HCT116 (cell line): ENCODE results near the gene CSNK2A2. TPM values are rescaled to one million over a fixed set of nuclear protein-coding genes. Genes with fewer than 3 reads are reported as not detected.

Source experiments
- ATAC-seq: fragments of 200-7000 bp; cut with Tn5 transposase; 2 replicates; pipeline ENCODE4 v1.9.1; 2020; ENCODE audit warnings: mild to moderate bottlenecking, moderate library complexity
- BruUV-seq: library from RNA; stranded (reverse); fragments of 400-500 nt; replicated peaks from 2 replicates; lab custom pipeline; 2021; lab: Mats Ljungman, UMichigan
- CTCF ChIA-PET: fragments of 300-600 bp; sonication (Branson Sonifier 250); formaldehyde crosslinking; loops from one replicate; lab custom pipeline; 2021; ENCODE audit warnings: antibody characterized with exemption; lab: Charles Lee
- POLR2A ChIA-PET: fragments of 300-600, 350-600 bp; sonication (Branson Sonifier 250); formaldehyde crosslinking; loops from one replicate; lab custom pipeline; 2021; ENCODE audit warnings: antibody characterized with exemption; lab: Charles Lee
- RAD21 ChIA-PET, 2 experiments: fragments of 300-600 bp; sonication (Branson Sonifier 250); formaldehyde crosslinking; loops; one replicate each; lab custom pipeline; 2023; ENCODE audit warnings: low total read pairs in 2 of 2; ENCODE audit not compliant: uncharacterized antibody in 2 of 2, unreplicated experiment in 2 of 2, low non-redundant PET in 1 of 2; lab: Charles Lee
- DNase-seq: peaks from one replicate; pipeline ENCODE4 v3.0.0-alpha.2; 2010; ENCODE audit warnings: low read depth, low spot score
- H2AFZ ChIP-seq: fragments of 200-600 bp; shearing (Covaris generic), sonication (generic); 2 replicates; pipeline ENCODE4 v1.6.1; 2017; ENCODE audit warnings: low read depth, mixed run types, mixed read lengths, antibody characterized with exemption, low read length; ENCODE audit not compliant: poor library complexity, severe bottlenecking
- H3K27ac ChIP-seq: 2 replicates; pipeline ENCODE4 v1.5.1; 2012; ENCODE audit warnings: low read depth, low read length
- H3K27me3 ChIP-seq: fragments of 200-600 bp; sonication (generic); 2 replicates; pipeline ENCODE4 v1.6.1; 2016; ENCODE audit warnings: mixed run types, low read length, mixed read lengths; ENCODE audit not compliant: insufficient read depth
- H3K36me3 ChIP-seq, 2 experiments: fragments of 200-500 bp in 1 of 2; fragments of 200-600 bp in 1 of 2; sonication (Bioruptor generic) in 1 of 2; sonication (generic) in 1 of 2; 2 replicates each; pipeline versions ENCODE4 v1.5.1 to v1.6.1; 2014 to 2016; ENCODE audit warnings: low read length in 2 of 2, inconsistent platforms in 1 of 2, mixed read lengths in 1 of 2, mixed run types in 1 of 2; ENCODE audit not compliant: insufficient read depth in 2 of 2, control insufficient read depth in 1 of 2
- H3K4me1 ChIP-seq, 2 experiments: fragments of 200-600 bp in 1 of 2; sonication (generic) in 1 of 2; 2 replicates each; pipeline versions ENCODE4 v1.5.1 to v1.6.1; 2012 to 2017; ENCODE audit warnings: low read length in 2 of 2, inconsistent platforms in 1 of 2, mild to moderate bottlenecking in 1 of 2, mixed read lengths in 1 of 2, mixed run types in 1 of 2, moderate library complexity in 1 of 2; ENCODE audit not compliant: insufficient read depth in 2 of 2, control insufficient read depth in 1 of 2
- H3K4me2 ChIP-seq: fragments of 200-600 bp; sonication (generic); 2 replicates; pipeline ENCODE4 v1.6.1; 2017; ENCODE audit warnings: mixed run types, low read length, mixed read lengths
- H3K4me3 ChIP-seq, 2 experiments: fragments of 200-600 bp in 1 of 2; sonication (generic) in 1 of 2; replicated peaks in 1 of 2; 2 replicates each; pipeline ENCODE4 v1.5.1; 2011 to 2016; ENCODE audit warnings: low read length in 2 of 2, control low read depth in 1 of 2, low read depth in 1 of 2, mild to moderate bottlenecking in 1 of 2, mixed read lengths in 1 of 2, mixed run types in 1 of 2
- H3K79me2 ChIP-seq: fragments of 200-600 bp; sonication (generic); 2 replicates; pipeline ENCODE4 v1.6.1; 2017; ENCODE audit warnings: mild to moderate bottlenecking, mixed run types, low read length, moderate library complexity, mixed read lengths; ENCODE audit not compliant: insufficient read depth
- H3K9ac ChIP-seq: fragments of 200-600 bp; sonication (generic); 2 replicates; pipeline ENCODE4 v1.6.1; 2016; ENCODE audit warnings: low read length, mixed read lengths
- H3K9me2 ChIP-seq: fragments of 200-600 bp; sonication (generic), shearing (Covaris generic); 2 replicates; pipeline ENCODE4 v1.6.1; 2017; ENCODE audit warnings: mixed run types, mild to moderate bottlenecking, moderate library complexity; ENCODE audit not compliant: insufficient read depth
- H3K9me3 ChIP-seq, 2 experiments: fragments of 200-500 bp in 1 of 2; fragments of 200-600 bp in 1 of 2; sonication (Bioruptor generic) in 1 of 2; sonication (generic) in 1 of 2; 2 replicates each; pipeline ENCODE4 v1.6.1; 2014 to 2017; ENCODE audit warnings: low read length in 2 of 2, mixed read lengths in 2 of 2, inconsistent platforms in 1 of 2, low read depth in 1 of 2, mild to moderate bottlenecking in 1 of 2, mixed run types in 1 of 2, moderate library complexity in 1 of 2; ENCODE audit not compliant: control insufficient read depth in 1 of 2, insufficient read depth in 1 of 2
- H4K20me1 ChIP-seq: fragments of 200-600 bp; sonication (generic), shearing (Covaris generic); 2 replicates; pipeline ENCODE4 v1.6.1; 2017; ENCODE audit warnings: mixed run types, mild to moderate bottlenecking, moderate library complexity; ENCODE audit not compliant: insufficient read depth
- ELF1 ChIP-seq: IDR thresholded peaks from 2 replicates; pipeline ENCODE4 v1.6.1; 2012; ENCODE audit warnings: low read depth, borderline replicate concordance
- FOSL1 ChIP-seq: IDR thresholded peaks from 2 replicates; pipeline ENCODE4 v1.6.1; 2012; ENCODE audit warnings: low read depth
- POLR2A ChIP-seq: IDR thresholded peaks from 2 replicates; pipeline ENCODE4 v1.7.0; 2011; ENCODE audit warnings: borderline replicate concordance; ENCODE audit not compliant: insufficient read depth, insufficient read length; ENCODE audit errors: extremely low read depth
- RAD21 ChIP-seq: IDR thresholded peaks from 2 replicates; pipeline ENCODE4 v1.6.1; 2012; ENCODE audit warnings: low read depth, mild to moderate bottlenecking
- YY1 ChIP-seq: IDR thresholded peaks from 2 replicates; pipeline ENCODE4 v1.6.1; 2011; ENCODE audit warnings: low read length, low read depth, moderate library complexity, mild to moderate bottlenecking; ENCODE audit not compliant: insufficient replicate concordance; ENCODE audit errors: extremely low read depth
- intact Hi-C: fragments of 100-400 bp; cut with micrococcal nuclease; formaldehyde crosslinking; loops from 2 replicates; pipeline ENCODE4 v1.10.0; 2022
- total RNA-seq: library from RNA; stranded (reverse); gene quantifications from one replicate; pipeline ENCODE4 v1.2.1, GENCODE V29; 2021; ENCODE audit not compliant: unreplicated experiment
- TF ChIP-seq, protein P1 (sequence below): IDR thresholded peaks from 2 replicates; pipeline ENCODE4 v1.6.1; 2012
- TF ChIP-seq, protein P2 (sequence below): IDR thresholded peaks from 2 replicates; pipeline ENCODE4 v1.6.1; 2012; ENCODE audit warnings: low read depth

The CSNK2A2 gene
- total RNA-seq, 1 experiment from 2014 or later: 97.7 TPM

DNA sequence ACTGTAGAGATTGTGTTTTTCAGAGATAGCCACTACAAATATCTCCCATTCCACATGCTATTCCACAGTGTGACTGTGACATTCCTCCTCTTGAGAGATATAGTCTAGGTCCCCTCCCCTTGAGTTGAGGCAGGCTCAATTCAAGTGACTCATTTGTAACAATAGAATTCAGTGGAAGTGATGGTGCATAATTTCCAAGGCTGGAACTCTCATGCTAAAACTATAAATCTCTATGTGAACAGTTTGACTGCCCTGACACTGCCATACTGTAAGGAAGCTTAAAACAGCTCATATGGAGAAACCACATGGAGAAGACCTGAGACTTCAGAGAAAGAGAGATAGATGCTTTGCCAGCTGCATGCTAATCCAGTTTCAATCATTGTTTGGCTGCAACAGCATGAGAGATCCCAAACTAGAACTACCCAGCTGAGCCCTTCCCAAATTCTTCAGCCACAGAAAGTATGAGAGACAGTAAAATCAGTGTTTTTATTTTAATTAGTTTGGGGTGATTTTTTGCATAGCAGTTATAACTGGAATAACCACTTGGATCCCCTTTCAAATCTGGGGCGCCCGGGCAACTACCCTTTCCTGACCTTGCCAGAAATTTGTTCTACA lies 19.5 kb upstream of the CSNK2A2 start:
- no peaks in the 10 kb centered on the region for H3K27me3 ChIP-seq
- H3K4me2 ChIP-seq: no peak overlapping the region
- DNase-seq (no peak), ATAC-seq (no peak)
- BruUV-seq: no TSS peak
- POLR2A ChIA-PET: no interaction called here
- intact Hi-C loops: no loop called here
- no peaks in the 10 kb centered on the region for H3K79me2 ChIP-seq
- H2AFZ ChIP-seq: no peak overlapping the region
- no peak for TF ChIP-seq RAD21
- no peak for TF ChIP-seq POLR2A
- TF ChIP-seq, protein P1, sequence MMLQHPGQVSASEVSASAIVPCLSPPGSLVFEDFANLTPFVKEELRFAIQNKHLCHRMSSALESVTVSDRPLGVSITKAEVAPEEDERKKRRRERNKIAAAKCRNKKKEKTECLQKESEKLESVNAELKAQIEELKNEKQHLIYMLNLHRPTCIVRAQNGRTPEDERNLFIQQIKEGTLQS: no peak
- no peak for TF ChIP-seq FOSL1
- TF ChIP-seq YY1: no peak
- TF ChIP-seq, protein P2, sequence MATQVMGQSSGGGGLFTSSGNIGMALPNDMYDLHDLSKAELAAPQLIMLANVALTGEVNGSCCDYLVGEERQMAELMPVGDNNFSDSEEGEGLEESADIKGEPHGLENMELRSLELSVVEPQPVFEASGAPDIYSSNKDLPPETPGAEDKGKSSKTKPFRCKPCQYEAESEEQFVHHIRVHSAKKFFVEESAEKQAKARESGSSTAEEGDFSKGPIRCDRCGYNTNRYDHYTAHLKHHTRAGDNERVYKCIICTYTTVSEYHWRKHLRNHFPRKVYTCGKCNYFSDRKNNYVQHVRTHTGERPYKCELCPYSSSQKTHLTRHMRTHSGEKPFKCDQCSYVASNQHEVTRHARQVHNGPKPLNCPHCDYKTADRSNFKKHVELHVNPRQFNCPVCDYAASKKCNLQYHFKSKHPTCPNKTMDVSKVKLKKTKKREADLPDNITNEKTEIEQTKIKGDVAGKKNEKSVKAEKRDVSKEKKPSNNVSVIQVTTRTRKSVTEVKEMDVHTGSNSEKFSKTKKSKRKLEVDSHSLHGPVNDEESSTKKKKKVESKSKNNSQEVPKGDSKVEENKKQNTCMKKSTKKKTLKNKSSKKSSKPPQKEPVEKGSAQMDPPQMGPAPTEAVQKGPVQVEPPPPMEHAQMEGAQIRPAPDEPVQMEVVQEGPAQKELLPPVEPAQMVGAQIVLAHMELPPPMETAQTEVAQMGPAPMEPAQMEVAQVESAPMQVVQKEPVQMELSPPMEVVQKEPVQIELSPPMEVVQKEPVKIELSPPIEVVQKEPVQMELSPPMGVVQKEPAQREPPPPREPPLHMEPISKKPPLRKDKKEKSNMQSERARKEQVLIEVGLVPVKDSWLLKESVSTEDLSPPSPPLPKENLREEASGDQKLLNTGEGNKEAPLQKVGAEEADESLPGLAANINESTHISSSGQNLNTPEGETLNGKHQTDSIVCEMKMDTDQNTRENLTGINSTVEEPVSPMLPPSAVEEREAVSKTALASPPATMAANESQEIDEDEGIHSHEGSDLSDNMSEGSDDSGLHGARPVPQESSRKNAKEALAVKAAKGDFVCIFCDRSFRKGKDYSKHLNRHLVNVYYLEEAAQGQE: no peak
- TF ChIP-seq ELF1: no peak
- H3K27ac ChIP-seq: no peak overlapping the region
- no peak overlapping the region for H3K9ac ChIP-seq
- H3K4me3 ChIP-seq: no peak overlapping the region
- H3K36me3 ChIP-seq: no peaks in the 10 kb centered on the region
- H4K20me1 ChIP-seq: no peaks in the 10 kb centered on the region
- H3K4me1 ChIP-seq: peaks cover 5 to 6% of the 10 kb centered on the region in 2 experiments; a peak in 3 of 4 replicates
- RAD21 ChIA-PET: no interaction called here
- CTCF ChIA-PET: no interaction called here
- no peaks in the 10 kb centered on the region for H3K9me3 ChIP-seq
- H3K9me2 ChIP-seq: no peaks in the 10 kb centered on the region
